Fibroblast of skin of back (primary cell): ENCODE measurements around the gene CFB.
"Not testable (repeated sequence)": the region's sequence is repeated elsewhere in the genome, so short reads cannot be mapped to it uniquely, and the experiment has no call there.

Experiments used
- DNase-seq: peaks from one replicate; pipeline ENCODE4 v3.0.0-alpha.2; 2013

The CFB gene

DNA sequence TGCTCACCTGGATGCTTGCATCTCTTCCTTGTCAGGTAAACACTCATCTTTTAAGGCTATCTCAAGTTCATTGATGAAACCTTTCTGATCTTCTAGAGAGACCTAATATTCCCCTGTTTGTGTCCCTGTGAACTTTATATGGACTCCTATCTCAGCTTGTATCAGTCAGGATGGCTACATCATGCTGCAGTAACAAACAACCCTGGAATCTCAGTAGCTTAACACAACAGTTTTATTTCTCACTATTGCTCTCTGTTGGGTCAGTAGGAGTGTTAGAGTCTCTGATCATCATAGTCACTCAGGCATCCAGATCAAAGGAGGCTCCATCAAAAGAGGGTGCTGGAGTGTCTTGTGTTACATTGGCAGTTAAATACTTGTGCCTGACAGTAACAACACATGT lies 30.5 kb upstream of the CFB start:
- DNase-seq, result no peak

DNA sequence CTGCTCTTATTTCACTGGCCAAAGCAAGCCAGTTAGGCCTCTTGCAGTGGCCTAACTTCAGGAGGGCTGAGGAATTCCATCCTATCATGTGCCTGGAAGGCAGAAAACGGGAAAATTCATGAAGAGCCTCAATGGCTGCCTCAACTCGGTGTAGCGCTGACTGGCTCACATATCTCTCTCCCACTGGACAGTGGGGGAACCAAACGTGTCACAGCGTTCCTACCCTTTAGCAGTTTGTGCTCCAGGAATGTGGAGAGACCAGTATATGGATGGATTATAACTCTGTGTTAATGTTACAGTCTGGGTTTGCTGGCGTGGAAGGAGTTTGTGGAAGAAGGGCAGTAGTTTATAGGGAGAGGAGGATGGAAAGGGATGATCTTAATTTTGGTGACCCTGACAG lies 30.1 kb upstream of the CFB start:
- DNase-seq, result no peak

DNA sequence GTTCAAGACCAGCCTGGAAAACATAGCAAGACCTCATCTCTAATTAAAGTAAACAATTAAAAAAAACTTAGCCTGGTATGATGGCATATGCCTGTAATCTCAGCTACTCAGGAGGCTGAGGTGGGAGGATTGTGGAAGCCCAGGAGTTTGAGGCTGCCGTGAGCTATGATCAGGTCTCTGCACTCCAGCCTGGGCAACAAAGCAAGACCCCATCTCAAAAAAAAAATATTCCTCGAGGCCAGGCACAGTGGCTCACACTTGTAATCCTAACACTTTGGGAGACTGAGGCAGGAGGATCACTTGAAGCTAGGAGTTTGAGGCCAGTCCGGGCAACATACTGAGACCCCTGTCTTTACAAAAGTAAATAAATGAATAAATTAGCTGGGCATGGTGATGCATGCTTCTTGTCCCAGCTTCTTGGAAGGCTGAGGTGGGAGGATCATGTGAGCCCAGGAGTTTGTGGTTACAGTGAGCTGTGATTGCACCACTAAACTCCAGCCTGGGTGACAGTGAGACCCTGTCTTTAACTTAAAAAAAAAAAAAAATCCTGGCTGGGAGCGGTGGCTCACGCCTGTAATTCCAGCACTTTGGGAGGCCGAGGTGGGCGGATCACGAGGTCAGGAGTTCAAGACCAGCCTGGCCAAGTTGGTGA lies 27.7 kb upstream of the CFB start:
- DNase-seq, result no peak

DNA sequence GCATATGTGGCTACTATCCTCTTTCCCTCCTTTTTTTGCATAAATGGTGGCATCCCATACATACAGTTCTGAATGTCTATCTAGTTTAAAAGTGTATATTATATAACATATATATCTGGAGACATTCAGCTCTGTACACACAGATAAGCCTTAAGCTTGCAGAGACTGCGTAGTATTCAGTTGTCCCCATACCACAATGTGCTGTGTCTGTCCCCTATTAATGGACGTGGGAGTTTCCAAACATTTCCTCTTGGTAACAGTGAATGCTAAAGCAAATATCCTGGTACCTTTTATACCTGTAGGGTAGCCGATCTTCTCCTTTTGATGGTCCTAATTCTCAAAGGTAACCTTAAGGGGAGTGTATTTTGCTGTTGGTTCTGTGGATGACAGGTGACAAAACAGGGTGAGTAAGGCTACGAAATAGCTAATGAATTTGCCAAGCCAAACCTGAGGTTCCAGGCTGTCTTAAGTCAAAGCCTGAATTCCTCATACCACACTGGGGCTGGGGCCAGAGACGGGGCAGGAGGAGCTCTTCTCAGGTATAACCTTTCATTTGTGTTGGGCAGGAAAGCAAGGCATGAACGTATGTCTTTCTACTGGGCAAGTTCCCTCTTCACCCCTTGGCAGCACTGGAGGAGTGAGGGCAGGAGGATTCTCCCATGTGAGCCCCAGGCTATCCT lies 26.1 kb upstream of the CFB start:
- DNase-seq, result no peak

DNA sequence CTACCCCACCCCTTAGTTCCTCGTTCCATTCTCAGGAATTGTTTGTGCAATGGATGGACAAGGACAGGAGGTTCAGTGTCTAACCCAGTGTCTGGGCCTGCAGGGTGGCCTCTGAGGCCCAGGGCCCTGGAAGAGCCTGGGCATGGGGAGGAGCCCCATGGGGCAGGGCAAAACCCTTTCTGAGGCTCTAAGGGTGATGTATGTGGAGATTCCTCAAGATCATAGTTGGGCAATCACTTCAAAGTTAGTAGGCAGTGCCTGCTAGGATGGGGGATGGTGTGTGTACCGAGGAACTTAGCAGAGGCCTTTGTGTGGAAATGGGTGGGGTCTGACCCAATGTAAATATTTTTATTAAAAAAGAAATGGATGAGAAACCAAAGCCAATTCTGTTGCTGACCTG lies 25.1 kb upstream of the CFB start:
- DNase-seq, result no peak

DNA sequence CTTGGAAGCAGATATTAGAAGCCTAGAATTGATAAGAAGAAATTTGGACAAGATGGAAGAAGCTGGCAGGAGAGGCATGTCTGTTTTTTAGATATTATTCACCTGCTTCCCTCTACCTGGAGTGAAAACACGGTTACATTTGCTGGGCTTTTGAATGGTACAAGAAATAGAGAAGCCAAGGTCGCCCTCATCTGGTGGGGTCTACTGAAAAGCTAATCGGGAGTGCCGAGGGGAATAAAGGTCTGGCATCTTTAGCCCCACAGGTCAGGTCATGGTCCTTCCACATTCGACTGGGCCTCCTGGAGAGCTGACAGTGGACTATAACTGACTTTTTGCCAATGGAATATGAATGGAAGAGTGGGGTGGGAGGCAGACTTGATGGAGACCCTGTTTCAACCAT lies 23.0 kb upstream of the CFB start:
- no peak for DNase-seq

DNA sequence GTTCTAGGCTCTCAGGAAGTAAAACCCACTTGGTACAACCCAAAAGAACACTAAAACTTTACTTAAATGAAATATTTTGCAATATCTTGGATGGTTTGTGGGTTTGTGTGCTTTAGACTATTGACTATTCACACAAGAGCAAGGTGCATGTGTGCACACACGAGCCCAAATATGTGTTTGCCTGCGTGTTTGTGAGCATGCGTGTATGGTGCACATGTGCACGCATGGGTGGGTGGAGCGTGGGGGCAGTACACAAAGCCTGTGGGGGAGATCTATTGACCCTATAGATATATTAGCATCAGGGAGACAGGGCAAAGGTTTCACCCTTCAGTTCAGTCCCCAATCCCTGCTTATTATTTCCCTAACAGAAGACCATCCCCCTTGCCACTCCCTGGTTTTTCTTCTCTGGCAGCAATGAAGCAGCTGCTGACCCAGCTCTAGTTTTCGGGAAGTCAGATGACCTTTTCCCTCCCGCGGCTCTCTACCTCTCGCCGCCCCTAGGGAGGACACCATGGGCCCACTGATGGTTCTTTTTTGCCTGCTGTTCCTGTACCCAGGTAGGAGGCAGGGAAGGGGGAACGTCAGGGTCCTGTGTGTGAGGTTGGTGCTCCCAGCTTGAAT lies 18.5 kb upstream of the CFB start, which contains the start of gene C2:
Gene C2 (plus strand): TSS at position 476 of the 621 bp plus-strand sequence. CDS start 36 bp downstream, at position 512.
- no peak for DNase-seq

DNA sequence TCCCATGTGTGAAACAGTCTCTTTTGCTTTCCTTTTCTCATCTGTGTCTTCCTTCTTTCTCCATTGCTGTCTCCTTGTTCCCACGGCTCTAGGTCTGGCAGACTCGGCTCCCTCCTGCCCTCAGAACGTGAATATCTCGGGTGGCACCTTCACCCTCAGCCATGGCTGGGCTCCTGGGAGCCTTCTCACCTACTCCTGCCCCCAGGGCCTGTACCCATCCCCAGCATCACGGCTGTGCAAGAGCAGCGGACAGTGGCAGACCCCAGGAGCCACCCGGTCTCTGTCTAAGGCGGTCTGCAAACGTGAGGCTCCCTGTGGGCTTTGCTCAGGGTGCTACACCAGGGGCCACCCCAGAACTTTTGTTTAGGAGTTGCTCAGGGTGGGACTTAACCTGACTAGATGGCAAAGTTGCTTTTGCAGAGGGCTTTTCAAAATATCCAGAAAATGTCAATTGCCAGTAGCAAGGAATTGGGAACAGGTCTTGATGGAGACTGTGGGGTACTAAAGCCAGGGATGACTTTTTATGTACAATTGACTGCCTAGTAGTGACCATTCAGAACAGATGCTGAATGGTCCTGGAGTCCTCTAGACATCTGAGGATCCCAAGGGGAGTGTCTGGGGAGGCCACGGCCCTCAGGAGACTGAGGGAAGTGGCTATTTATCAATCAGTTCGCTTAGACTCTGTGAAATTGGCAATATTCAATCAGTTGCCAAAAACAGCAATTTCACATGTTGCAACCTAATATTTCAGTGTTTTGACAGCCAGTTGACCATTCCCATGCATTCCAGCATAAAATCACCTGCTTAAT lies 17.8 kb upstream of the CFB start:
- no peak for DNase-seq

DNA sequence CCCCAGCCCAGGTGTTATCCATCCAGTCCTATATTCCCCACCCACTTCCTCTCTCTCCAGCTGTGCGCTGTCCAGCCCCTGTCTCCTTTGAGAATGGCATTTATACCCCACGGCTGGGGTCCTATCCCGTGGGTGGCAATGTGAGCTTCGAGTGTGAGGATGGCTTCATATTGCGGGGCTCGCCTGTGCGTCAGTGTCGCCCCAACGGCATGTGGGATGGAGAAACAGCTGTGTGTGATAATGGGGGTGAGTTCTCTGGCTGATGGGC lies 17.3 kb upstream of the CFB start:
- no peak for DNase-seq

DNA sequence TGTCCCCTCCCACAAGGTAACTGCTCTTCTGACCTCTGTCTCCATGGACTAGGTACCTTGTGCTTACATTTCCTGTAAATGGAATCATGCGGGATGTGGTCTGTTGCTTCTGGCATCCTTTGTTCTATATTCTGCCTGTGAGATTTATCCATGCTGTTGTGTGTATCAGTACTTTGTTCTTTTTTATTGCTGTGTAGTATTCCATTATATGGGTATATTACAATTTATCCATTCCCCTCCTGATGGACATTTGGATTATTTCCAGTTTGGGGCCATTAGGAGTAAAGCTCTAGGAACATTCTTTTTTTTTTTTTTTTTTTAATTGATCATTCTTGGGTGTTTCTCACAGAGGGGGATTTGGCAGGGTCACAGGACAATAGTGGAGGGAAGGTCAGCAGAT lies 14.9 kb upstream of the CFB start:
- DNase-seq, result no peak

DNA sequence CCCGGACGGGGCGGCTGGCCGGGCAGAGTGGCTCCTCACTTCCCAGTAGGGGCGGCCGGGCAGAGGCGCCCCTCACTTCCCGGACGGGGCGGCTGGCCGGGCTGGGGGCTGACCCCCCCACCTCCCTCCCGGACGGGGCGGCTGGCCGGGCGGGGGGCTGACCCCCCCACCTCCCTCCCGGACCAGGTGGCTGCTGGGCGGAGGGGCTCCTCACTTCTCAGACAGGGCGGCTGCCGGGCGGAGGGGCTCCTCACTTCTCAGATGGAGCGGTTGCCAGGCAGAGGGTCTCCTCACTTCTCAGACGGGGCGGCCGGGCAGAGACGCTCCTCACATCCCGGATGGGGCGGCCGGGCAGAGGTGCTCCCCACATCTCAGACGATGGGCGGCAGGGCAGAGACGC lies 13.8 kb upstream of the CFB start:
- DNase-seq, result not testable (repeated sequence)

DNA sequence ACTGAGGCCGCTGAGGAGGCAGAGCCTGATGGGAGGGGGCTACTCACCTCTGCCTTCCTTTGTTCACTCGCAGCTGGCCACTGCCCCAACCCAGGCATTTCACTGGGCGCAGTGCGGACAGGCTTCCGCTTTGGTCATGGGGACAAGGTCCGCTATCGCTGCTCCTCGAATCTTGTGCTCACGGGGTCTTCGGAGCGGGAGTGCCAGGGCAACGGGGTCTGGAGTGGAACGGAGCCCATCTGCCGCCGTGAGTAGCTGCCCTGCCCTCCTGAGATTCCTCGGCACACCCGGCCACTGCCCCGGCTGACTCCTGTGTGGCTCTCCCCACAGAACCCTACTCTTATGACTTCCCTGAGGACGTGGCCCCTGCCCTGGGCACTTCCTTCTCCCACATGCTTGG lies 12.4 kb upstream of the CFB start:
- no peak for DNase-seq

DNA sequence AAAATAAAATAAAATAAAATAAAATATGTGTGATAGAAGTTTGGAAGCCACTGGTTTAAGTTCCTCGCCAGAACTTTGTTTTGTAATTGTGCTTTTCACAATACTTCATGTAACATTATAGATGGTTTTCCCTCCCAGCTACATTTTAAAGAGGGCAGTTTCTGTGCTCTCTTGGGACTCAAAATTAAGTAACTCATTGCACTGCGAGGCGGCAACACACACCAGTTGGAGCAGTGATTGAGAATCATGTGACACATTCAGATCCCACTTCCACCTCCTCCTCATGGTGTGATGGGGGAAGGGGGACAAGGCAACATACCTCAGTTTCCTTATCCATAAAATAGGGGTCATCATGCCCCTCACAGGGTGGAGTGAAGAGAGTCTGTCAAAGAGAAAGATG lies 10.9 kb upstream of the CFB start:
- DNase-seq, result no peak

DNA sequence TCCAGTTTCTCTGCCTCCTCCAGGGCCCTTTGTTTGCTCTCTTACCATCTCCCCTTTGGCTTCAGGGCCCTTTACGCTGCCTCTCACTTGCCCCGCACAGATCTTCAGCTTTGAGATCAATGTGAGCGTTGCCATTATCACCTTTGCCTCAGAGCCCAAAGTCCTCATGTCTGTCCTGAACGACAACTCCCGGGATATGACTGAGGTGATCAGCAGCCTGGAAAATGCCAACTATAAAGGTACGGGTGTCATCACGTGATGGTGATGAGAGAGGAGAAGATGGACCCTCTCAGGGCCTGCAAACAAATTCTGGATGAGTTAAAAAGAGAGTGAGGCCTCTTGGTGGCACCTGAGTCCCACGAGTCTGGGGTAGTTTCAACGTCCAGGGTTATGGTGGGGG lies 10.1 kb upstream of the CFB start:
- DNase-seq, result no peak

DNA sequence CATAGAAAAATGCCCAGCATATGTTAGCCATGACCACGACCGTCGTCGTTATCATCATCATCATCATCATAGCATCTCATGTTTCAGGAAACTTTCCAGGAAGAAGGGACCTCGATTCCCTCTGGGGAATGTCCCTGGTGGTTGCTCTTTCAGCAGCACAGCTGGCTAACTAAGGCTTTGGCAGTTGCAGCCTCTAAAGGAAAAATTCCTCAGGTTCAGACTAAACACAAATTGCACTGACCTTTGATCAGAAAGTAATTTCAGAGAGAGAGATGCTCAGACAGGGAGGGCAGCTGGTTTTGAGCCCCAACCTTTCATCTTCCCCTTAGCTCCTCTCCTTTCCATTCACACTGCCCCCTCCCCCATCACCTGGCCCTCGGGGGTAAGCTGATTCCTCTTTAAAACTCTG lies 5.6 kb upstream of the CFB start:
- peak; percentile 62 for DNase-seq

DNA sequence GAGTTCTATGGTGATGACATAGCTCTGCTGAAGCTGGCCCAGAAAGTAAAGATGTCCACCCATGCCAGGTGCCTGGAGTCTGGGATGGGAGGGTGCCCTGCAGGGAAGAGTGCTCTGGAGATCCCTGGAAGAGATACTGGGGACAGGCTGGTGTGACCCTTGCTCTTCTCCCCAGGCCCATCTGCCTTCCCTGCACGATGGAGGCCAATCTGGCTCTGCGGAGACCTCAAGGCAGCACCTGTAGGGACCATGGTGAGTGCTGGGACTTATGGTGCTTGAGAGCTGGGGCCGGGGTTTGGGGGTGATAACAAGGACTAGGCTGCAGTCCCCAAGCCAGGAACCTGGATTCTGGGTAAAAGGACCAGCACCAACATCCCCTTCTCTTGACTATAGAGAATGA lies 2.2 kb upstream of the CFB start:
- DNase-seq, result no peak

DNA sequence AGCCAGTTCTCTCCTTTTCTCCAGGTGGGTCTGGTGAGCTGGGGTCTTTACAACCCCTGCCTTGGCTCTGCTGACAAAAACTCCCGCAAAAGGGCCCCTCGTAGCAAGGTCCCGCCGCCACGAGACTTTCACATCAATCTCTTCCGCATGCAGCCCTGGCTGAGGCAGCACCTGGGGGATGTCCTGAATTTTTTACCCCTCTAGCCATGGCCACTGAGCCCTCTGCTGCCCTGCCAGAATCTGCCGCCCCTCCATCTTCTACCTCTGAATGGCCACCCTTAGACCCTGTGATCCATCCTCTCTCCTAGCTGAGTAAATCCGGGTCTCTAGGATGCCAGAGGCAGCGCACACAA lies 765 bp upstream of the CFB start:
- DNase-seq, result no peak

DNA sequence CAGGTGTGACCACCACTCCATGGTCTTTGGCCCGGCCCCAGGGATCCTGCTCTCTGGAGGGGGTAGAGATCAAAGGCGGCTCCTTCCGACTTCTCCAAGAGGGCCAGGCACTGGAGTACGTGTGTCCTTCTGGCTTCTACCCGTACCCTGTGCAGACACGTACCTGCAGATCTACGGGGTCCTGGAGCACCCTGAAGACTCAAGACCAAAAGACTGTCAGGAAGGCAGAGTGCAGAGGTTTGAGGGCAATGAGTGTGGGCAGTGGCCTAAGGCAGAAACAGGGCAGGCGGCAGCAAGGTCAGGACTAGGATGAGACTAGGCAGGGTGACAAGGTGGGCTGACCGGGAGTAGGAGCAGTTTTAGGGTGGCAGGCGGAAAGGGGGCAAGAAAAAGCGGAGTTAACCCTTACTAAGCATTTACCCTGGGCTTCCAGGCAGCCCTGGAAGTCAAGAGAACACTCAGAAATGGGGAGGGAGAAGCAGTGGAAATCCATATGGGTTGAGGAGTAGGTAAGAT lies 533 bp downstream of the CFB start:
- no peak for DNase-seq

DNA sequence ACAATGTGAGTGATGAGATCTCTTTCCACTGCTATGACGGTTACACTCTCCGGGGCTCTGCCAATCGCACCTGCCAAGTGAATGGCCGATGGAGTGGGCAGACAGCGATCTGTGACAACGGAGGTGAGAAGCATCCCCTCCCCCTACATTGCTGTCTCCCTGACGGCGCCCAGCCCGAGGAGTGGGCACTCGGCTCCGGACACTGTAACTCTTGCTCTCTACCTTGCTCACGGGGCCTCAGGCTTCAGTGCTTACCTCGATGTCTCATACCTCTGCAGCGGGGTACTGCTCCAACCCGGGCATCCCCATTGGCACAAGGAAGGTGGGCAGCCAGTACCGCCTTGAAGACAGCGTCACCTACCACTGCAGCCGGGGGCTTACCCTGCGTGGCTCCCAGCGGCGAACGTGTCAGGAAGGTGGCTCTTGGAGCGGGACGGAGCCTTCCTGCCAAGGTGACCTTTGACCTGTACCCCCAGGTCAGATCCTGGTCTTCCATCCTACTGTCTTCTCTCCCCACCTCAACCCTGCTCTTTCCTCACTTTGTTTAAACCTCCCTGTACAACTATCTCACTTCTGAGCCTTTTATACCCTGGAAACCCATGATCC lies 1.3 kb downstream of the CFB start:
- DNase-seq, result no peak

DNA sequence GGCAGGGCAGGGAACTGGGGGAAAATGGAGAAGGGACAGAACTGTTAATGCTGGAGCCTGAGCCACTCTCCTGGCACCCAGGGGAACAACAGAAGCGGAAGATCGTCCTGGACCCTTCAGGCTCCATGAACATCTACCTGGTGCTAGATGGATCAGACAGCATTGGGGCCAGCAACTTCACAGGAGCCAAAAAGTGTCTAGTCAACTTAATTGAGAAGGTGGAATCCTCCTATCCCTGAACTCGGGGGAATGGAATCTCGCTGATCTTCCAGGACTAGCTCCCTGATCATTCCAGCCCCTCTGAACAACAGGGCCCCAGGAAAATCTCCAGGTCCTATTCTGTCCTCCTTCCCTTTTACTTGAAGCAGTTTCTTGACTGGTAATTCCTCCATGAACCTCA lies 2.0 kb downstream of the CFB start:
- DNase-seq, result no peak

DNA sequence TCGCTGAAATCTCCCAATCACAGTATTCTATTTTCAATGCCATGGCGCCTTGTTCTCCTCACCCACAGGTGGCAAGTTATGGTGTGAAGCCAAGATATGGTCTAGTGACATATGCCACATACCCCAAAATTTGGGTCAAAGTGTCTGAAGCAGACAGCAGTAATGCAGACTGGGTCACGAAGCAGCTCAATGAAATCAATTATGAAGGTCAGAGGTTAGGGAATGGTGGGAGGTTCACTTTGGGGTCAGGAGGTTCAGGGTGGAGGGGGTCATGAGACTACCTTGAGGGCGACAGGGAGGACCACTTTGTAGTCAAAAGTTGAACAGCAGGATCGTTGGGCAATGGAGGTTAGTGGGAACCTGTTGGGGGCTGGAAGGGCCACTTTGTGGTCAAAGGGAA lies 2.4 kb downstream of the CFB start:
- DNase-seq, result no peak

DNA sequence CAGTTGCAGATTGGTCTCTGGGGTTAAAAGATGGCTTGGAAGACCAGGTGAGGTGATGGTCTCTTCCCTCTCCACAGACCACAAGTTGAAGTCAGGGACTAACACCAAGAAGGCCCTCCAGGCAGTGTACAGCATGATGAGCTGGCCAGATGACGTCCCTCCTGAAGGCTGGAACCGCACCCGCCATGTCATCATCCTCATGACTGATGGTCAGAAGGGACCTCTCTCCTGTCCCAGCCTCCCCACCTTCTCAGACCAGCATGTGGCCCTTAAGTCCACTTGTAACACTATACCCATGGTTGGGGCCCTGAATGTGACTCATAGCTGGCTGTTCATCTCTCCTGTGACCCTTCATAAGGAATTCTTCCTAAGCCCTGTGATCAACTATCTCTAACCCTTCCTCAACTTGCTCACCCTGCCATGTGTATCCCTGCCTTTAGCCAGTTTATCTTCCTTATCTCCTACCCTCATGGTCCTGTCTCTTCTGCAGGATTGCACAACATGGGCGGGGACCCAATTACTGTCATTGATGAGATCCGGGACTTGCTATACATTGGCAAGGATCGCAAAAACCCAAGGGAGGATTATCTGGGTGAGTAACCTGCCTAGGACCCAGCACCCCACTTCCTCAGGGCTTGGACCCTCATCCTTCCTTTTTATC lies 3.0 kb downstream of the CFB start:
- peak; percentile 25 for DNase-seq
